ENCODE results near the gene NFE2L3. TPM values are rescaled to one million over a fixed set of nuclear protein-coding genes. Genes with fewer than 3 reads are reported as not detected.
A peak's percentile ranks its signal among the peaks of the same experiment; 100 is the strongest.
"Not testable (repeated sequence)": the region's sequence is repeated elsewhere in the genome, so short reads cannot be mapped to it uniquely, and the experiment has no call there.

The NFE2L3 gene
- total and polyA plus RNA-seq, 8 donors: 1.2 to 10.3 (median 2.4) TPM

GRCh38 chr7:26162431-26162830 is 10.4 kb downstream of the NFE2L3 start:
- FAIRE-seq (no peak), ATAC-seq (no peak), DNase-seq (no peak)
- 92 to 93% methylated on average over 2 of the region's 2 CpGs for WGBS, 2 donors
- intact Hi-C loops (cut with DNase I): no loop called here
- Histone ChIP-seq H3K27ac (no peak overlapping the region), H3K27me3 (no peaks in the 10 kb centered on the region), H3K36me3 (no peaks in the 10 kb centered on the region), H3K9me3 (no peaks in the 10 kb centered on the region), H3K4me1 (peaks cover 0 to 7% (median 1%) of the 10 kb centered on the region in 3 donors), H3K4me3 (no peak overlapping the region)
- no peak for TF ChIP-seq CTCF (IDR thresholded peaks at IDR 0.05)

GRCh38 chr7:26163804-26164203 is 11.8 kb downstream of the NFE2L3 start:
- intact Hi-C loops (cut with DNase I); H3K36me3 ChIP-seq; DNase-seq; H3K9me3 ChIP-seq; ATAC-seq; H3K27ac ChIP-seq; H3K27me3 ChIP-seq; H3K4me3 ChIP-seq; FAIRE-seq: not testable (repeated sequence)
- WGBS, 2 donors: 61 to 82% methylated on average over 1 of the region's 1 CpG
- H3K4me1 ChIP-seq: peaks cover 0 to 11% (median 6%) of the 10 kb centered on the region in 3 donors

- Histone ChIP-seq H3K4me1 (peaks cover 0 to 11% (median 6%) of the 10 kb centered on the region in 3 donors), H3K9me3 (no peaks in the 10 kb centered on the region), H3K27me3 (no peaks in the 10 kb centered on the region), H3K4me3 (no peak overlapping the region), H3K36me3 (no peaks in the 10 kb centered on the region), H3K27ac (no peak overlapping the region)
- TF ChIP-seq CTCF (IDR thresholded peaks at IDR 0.05): no peak
- DNase-seq (no peak), FAIRE-seq (no peak), ATAC-seq (no peak)
- WGBS, 2 donors: 78 to 79% methylated on average over 9 of the region's 9 CpGs
- intact Hi-C loops (cut with DNase I): no loop called here
These were observed 14.1 kb downstream of the NFE2L3 start for GRCh38 chr7:26165950-26166683.

GRCh38 chr7:26166684-26167266 is 14.8 kb downstream of the NFE2L3 start:
- H3K4me3 ChIP-seq: no peak overlapping the region
- DNase-seq (no peak), FAIRE-seq (no peak), ATAC-seq (peak in 3 of 4 donors; percentile 18 to 30 (median 19))
- WGBS, 2 donors: 88 to 90% methylated on average over 5 of the region's 5 CpGs
- TF ChIP-seq CTCF (IDR thresholded peaks at IDR 0.05): no peak
- H3K4me1 ChIP-seq: peaks cover 0 to 11% (median 6%) of the 10 kb centered on the region in 3 donors
- H3K27ac ChIP-seq: no peak overlapping the region
- no peaks in the 10 kb centered on the region for H3K9me3 ChIP-seq
- no peaks in the 10 kb centered on the region for H3K36me3 ChIP-seq
- no peaks in the 10 kb centered on the region for H3K27me3 ChIP-seq
- intact Hi-C loops (cut with DNase I): no loop called here

- Histone ChIP-seq H3K9me3 (no peaks in the 10 kb centered on the region), H3K4me1 (peaks cover 0 to 11% (median 6%) of the 10 kb centered on the region in 3 donors), H3K27me3 (no peaks in the 10 kb centered on the region), H3K4me3 (no peak overlapping the region), H3K36me3 (no peaks in the 10 kb centered on the region), H3K27ac (no peak overlapping the region)
- FAIRE-seq (no peak), ATAC-seq (peak; percentile 50 to 81 (median 70)), DNase-seq (no peak)
- intact Hi-C loops (cut with DNase I): no loop called here
- TF ChIP-seq CTCF (IDR thresholded peaks at IDR 0.05): no peak
- WGBS, 2 donors: 46 to 50% methylated on average over 3 of the region's 3 CpGs
These were observed 15.4 kb downstream of the NFE2L3 start for GRCh38 chr7:26167303-26167934.

Data from pancreas (tissue), 10 donors.